ENCODE data around the gene ERCC5. TPM values are rescaled to one million over a fixed set of nuclear protein-coding genes. Genes with fewer than 3 reads are reported as not detected.

ERCC5 gene
- total and polyA plus RNA-seq, 2 donors (not counting 1 experiment from before 2014, with no cell fraction given): 34.7 to 88.3 TPM

GRCh38 chr13:102870677-102871415 lies 25.0 kb downstream of the ERCC5 start:
- Histone ChIP-seq H3K9me3 (ENCODE audit: control extremely low read depth in 1 of 3, control insufficient read depth in 2 of 3, insufficient read depth in 1 of 3, low read length in 2 of 3) (no peaks in the 10 kb centered on the region), H3K9ac (ENCODE audit: low read length) (no peak overlapping the region), H3K4me3 (ENCODE audit: control extremely low read depth in 1 of 5, extremely low read depth in 1 of 5, insufficient read depth in 1 of 5, low read depth in 2 of 5, low read length in 4 of 5) (no peak overlapping the region), H2AFZ (ENCODE audit: insufficient read depth, low read depth, low read length, poor library complexity, severe bottlenecking) (no peak overlapping the region), H3K79me2 (ENCODE audit: control insufficient read depth, insufficient read depth, low read length) (peaks cover 7% of the 10 kb centered on the region), H3K4me1 (ENCODE audit: control insufficient read depth in 2 of 2, insufficient read depth in 2 of 2, low read length in 2 of 2) (peaks cover 0 to 4% of the 10 kb centered on the region in 2 donors), H3K4me2 (replicated peaks; ENCODE audit: low read depth, low read length, poor library complexity, severe bottlenecking) (no peak overlapping the region), H3K27ac (ENCODE audit: low read length in 2 of 2) (no peak overlapping the region), H4K20me1 (ENCODE audit: control insufficient read depth, insufficient read depth, low read length, poor library complexity, severe bottlenecking) (peaks cover 8% of the 10 kb centered on the region), H3K27me3 (replicated peaks in 1 of 4; ENCODE audit: control extremely low read depth in 1 of 4, control insufficient read depth in 3 of 4, insufficient read depth in 4 of 4, low read length in 3 of 4) (no peaks in the 10 kb centered on the region), H3K36me3 (replicated peaks in 1 of 2; ENCODE audit: control extremely low read depth in 1 of 2, control insufficient read depth in 1 of 2, extremely low read depth in 1 of 2, insufficient read depth in 2 of 2, low read length in 1 of 2) (peaks cover 4 to 68% of the 10 kb centered on the region in 2 experiments)
- no peak overlapping the region for H3K4me3 Mint-ChIP-seq
- ATAC-seq (ENCODE audit: low read depth) (peak; percentile 66), DNase-seq (peak; percentile 61)
- peaks cover 7% of the 10 kb centered on the region for H3K4me1 Mint-ChIP-seq
- no peak for TF ChIP-seq EZH2 (IDR thresholded peaks at IDR 0.05; ENCODE audit: borderline replicate concordance, insufficient read depth, low read depth, low read length, poor library complexity, severe bottlenecking)
- TF ChIP-seq CTCF (IDR thresholded peaks at IDR 0.05): peak; percentile 82
- H3K27ac Mint-ChIP-seq: peak overlapping the region; percentile 74
- 66% methylated on average over 16 of the region's 22 CpGs for WGBS (ENCODE audit: insufficient coverage)
- intact Hi-C loops (cut with micrococcal nuclease): loop anchor here (2.0 kb wide), 1 partner anchor 24 kb away; the partner anchor contains the start of gene ERCC5
- ChIA-PET POLR2A (no interaction called here), CTCF (interaction anchor here (0.7 to 2.7 kb wide), 14 partner anchors 10 to 292 kb away, joined by 3 to 12 read pairs (median 6); partner anchors contain the start of gene ERCC5)
- no peaks in the 10 kb centered on the region for H3K27me3 Mint-ChIP-seq
- no peaks in the 10 kb centered on the region for H3K9me3 Mint-ChIP-seq (ENCODE audit: insufficient read depth)

DNA sequence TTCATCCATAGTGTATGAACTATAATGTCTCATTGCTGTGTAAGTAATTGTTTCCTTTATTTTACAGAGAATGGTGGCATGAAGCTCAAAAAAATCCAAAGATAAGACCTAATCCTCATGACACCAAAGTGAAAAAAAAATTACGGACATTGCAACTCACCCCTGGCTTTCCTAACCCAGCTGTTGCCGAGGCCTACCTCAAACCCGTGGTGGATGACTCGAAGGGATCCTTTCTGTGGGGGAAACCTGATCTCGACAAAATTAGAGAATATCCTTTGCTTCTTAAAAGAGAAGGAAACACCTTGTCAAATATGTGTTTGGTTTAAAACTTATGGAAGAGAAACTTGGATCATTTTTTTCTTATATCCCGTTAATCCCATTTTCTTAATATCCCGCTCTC lies 26.3 kb downstream of the ERCC5 start:
- H3K9me3 ChIP-seq (ENCODE audit: control extremely low read depth in 1 of 3, control insufficient read depth in 2 of 3, insufficient read depth in 1 of 3, low read length in 2 of 3): no peaks in the 10 kb centered on the region
- no peaks in the 10 kb centered on the region for H3K27me3 Mint-ChIP-seq
- no peak overlapping the region for H3K4me3 Mint-ChIP-seq
- H3K27ac Mint-ChIP-seq: no peak overlapping the region
- WGBS (ENCODE audit: insufficient coverage): 95% methylated on average over 3 of the region's 7 CpGs
- no peak overlapping the region for H3K27ac ChIP-seq (ENCODE audit: low read length in 2 of 2)
- H3K9ac ChIP-seq (ENCODE audit: low read length): no peak overlapping the region
- POLR2A ChIA-PET: no interaction called here
- no peaks in the 10 kb centered on the region for H3K27me3 ChIP-seq (replicated peaks in 1 of 4; ENCODE audit: control extremely low read depth in 1 of 4, control insufficient read depth in 3 of 4, insufficient read depth in 4 of 4, low read length in 3 of 4)
- H3K4me2 ChIP-seq (replicated peaks; ENCODE audit: low read depth, low read length, poor library complexity, severe bottlenecking): no peak overlapping the region
- H3K4me3 ChIP-seq (ENCODE audit: control extremely low read depth in 1 of 5, extremely low read depth in 1 of 5, insufficient read depth in 1 of 5, low read depth in 2 of 5, low read length in 4 of 5): no peak overlapping the region
- no peak overlapping the region for H2AFZ ChIP-seq (ENCODE audit: insufficient read depth, low read depth, low read length, poor library complexity, severe bottlenecking)
- H4K20me1 ChIP-seq (ENCODE audit: control insufficient read depth, insufficient read depth, low read length, poor library complexity, severe bottlenecking): peaks cover 14% of the 10 kb centered on the region
- DNase-seq (no peak), ATAC-seq (ENCODE audit: low read depth) (no peak)
- intact Hi-C loops (cut with micrococcal nuclease): no loop called here
- H3K79me2 ChIP-seq (ENCODE audit: control insufficient read depth, insufficient read depth, low read length): peaks cover 7% of the 10 kb centered on the region
- TF ChIP-seq EZH2 (IDR thresholded peaks at IDR 0.05; ENCODE audit: borderline replicate concordance, insufficient read depth, low read depth, low read length, poor library complexity, severe bottlenecking) (no peak), CTCF (IDR thresholded peaks at IDR 0.05) (no peak)
- CTCF ChIA-PET: interaction anchor here (2.7 kb wide), 1 partner anchor 8 kb away, joined by 12 read pairs; no protein-coding TSS in a partner anchor
- H3K4me1 Mint-ChIP-seq: peaks cover 7% of the 10 kb centered on the region
- H3K4me1 ChIP-seq (ENCODE audit: control insufficient read depth in 2 of 2, insufficient read depth in 2 of 2, low read length in 2 of 2): peaks cover 0 to 4% of the 10 kb centered on the region in 2 donors
- no peaks in the 10 kb centered on the region for H3K9me3 Mint-ChIP-seq (ENCODE audit: insufficient read depth)
- H3K36me3 ChIP-seq (replicated peaks in 1 of 2; ENCODE audit: control extremely low read depth in 1 of 2, control insufficient read depth in 1 of 2, extremely low read depth in 1 of 2, insufficient read depth in 2 of 2, low read length in 1 of 2): peaks cover 7 to 67% of the 10 kb centered on the region in 2 experiments
